ENCODE data around the gene RIPPLY3. TPM values are rescaled to one million over a fixed set of nuclear protein-coding genes. Genes with fewer than 3 reads are reported as not detected.

The RIPPLY3 gene
- total RNA-seq, 4 donors from 2014 or later = not detected

- Histone ChIP-seq H3K4me3 (replicated peaks in 1 of 3) (no peak overlapping the region), H3K27me3 (no peaks in the 10 kb centered on the region), H3K36me3 (no peaks in the 10 kb centered on the region), H3K9me3 (no peaks in the 10 kb centered on the region), H3K4me1 (peaks cover 4 to 14% of the 10 kb centered on the region in 2 donors), H3K27ac (no peak overlapping the region)
- no peak for TF ChIP-seq POLR2A (IDR thresholded peaks at IDR 0.05)
- TF ChIP-seq, protein P1, sequence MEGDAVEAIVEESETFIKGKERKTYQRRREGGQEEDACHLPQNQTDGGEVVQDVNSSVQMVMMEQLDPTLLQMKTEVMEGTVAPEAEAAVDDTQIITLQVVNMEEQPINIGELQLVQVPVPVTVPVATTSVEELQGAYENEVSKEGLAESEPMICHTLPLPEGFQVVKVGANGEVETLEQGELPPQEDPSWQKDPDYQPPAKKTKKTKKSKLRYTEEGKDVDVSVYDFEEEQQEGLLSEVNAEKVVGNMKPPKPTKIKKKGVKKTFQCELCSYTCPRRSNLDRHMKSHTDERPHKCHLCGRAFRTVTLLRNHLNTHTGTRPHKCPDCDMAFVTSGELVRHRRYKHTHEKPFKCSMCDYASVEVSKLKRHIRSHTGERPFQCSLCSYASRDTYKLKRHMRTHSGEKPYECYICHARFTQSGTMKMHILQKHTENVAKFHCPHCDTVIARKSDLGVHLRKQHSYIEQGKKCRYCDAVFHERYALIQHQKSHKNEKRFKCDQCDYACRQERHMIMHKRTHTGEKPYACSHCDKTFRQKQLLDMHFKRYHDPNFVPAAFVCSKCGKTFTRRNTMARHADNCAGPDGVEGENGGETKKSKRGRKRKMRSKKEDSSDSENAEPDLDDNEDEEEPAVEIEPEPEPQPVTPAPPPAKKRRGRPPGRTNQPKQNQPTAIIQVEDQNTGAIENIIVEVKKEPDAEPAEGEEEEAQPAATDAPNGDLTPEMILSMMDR (IDR thresholded peaks at IDR 0.05) = no peak
- intact Hi-C loops (cut with DNase I) = no loop called here
- DNase-seq = no peak
- WGBS, 2 donors = 72 to 80% methylated on average over 12 of the region's 12 CpGs
These were observed 2.2 kb downstream of the RIPPLY3 start for GRCh38 chr21:37008724-37009123.

DNA sequence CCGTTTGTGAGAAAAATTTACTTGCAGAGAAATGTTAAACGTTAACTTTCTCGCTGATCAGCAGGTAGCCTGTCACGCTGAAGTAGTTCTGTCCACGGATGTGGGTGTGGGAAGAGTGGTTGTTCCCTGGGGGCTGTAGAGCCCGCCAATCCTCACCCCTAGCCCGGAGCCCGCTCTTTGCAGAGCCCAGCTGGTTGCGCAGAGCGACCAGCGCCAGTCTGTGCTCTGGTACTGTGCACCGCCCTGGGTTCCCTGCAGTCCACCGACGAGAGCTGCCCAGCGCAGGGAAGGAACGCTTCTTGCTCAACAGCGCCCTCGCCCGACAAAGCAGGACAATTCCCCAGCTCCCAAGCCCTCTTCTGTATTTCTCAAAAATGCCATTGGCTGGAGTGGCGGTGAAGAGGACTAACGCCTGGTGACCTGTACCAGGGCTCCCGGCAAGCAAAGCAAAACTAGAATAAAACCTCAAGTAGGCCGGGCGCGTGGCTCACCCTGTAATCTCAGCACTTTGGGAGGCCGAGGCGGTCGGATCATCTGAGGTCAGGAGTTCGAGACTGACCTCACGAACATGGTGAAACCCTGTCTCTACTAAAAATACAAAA lies 3.3 kb downstream of the RIPPLY3 start:
- H3K4me1 ChIP-seq = peaks cover 4 to 14% of the 10 kb centered on the region in 2 donors
- 13 to 17% methylated on average over 17 to 21 of the region's 30 CpGs for WGBS, 2 donors
- intact Hi-C loops (cut with DNase I) = no loop called here
- no peak overlapping the region for H3K27ac ChIP-seq
- no peaks in the 10 kb centered on the region for H3K27me3 ChIP-seq
- H3K4me3 ChIP-seq (replicated peaks in 1 of 3) = no peak overlapping the region
- no peaks in the 10 kb centered on the region for H3K36me3 ChIP-seq
- H3K9me3 ChIP-seq = no peaks in the 10 kb centered on the region
- TF ChIP-seq POLR2A (IDR thresholded peaks at IDR 0.05) = no peak
- TF ChIP-seq, protein P1 (IDR thresholded peaks at IDR 0.05) = peak; percentile 52 to 91 (median 80)
- DNase-seq = peak; percentile 78 to 89

- DNase-seq = no peak
- no peak overlapping the region for H3K27ac ChIP-seq
- TF ChIP-seq POLR2A (IDR thresholded peaks at IDR 0.05) = no peak
- TF ChIP-seq, protein P1 (IDR thresholded peaks at IDR 0.05) = no peak
- intact Hi-C loops (cut with DNase I) = no loop called here
- H3K4me3 ChIP-seq (replicated peaks in 1 of 3) = no peak overlapping the region
- no peaks in the 10 kb centered on the region for H3K36me3 ChIP-seq
- no peaks in the 10 kb centered on the region for H3K9me3 ChIP-seq
- 67% methylated on average over 13 of the region's 13 CpGs for WGBS, 2 donors
- no peaks in the 10 kb centered on the region for H3K4me1 ChIP-seq
- H3K27me3 ChIP-seq = no peaks in the 10 kb centered on the region
These were observed 11.6 kb downstream of the RIPPLY3 start for GRCh38 chr21:37017951-37018679.

- no peak overlapping the region for H3K4me3 ChIP-seq (replicated peaks in 1 of 3)
- no peaks in the 10 kb centered on the region for H3K9me3 ChIP-seq
- TF ChIP-seq, protein P1 (IDR thresholded peaks at IDR 0.05) = no peak
- no peak for TF ChIP-seq POLR2A (IDR thresholded peaks at IDR 0.05)
- H3K36me3 ChIP-seq = no peaks in the 10 kb centered on the region
- WGBS, 2 donors = 33 to 35% methylated on average over 4 of the region's 4 CpGs
- no peaks in the 10 kb centered on the region for H3K27me3 ChIP-seq
- no peaks in the 10 kb centered on the region for H3K4me1 ChIP-seq
- no peak overlapping the region for H3K27ac ChIP-seq
- no peak for DNase-seq
- intact Hi-C loops (cut with DNase I) = no loop called here
These were observed 20.0 kb downstream of the RIPPLY3 start for GRCh38 chr21:37026499-37026898.

- no peaks in the 10 kb centered on the region for H3K27me3 ChIP-seq
- intact Hi-C loops (cut with DNase I) = no loop called here
- no peak overlapping the region for H3K4me3 ChIP-seq (replicated peaks in 1 of 3)
- no peaks in the 10 kb centered on the region for H3K4me1 ChIP-seq
- no peak overlapping the region for H3K27ac ChIP-seq
- no peaks in the 10 kb centered on the region for H3K36me3 ChIP-seq
- TF ChIP-seq, protein P1 (IDR thresholded peaks at IDR 0.05) = no peak
- TF ChIP-seq POLR2A (IDR thresholded peaks at IDR 0.05) = no peak
- no peak for DNase-seq
- no peaks in the 10 kb centered on the region for H3K9me3 ChIP-seq
- WGBS, 2 donors = 88 to 90% methylated on average over 4 of the region's 4 CpGs
These were observed 22.1 kb downstream of the RIPPLY3 start for GRCh38 chr21:37028570-37028969.
